Lower lobe of right lung (tissue), 2 donors: ENCODE measurements around the gene ZNF333. TPM values are rescaled to one million over a fixed set of nuclear protein-coding genes. Genes with fewer than 3 reads are reported as not detected.
A peak's percentile ranks its signal among the peaks of the same experiment; 100 is the strongest.

Experiments used
- ATAC-seq, 2 donors: fragments of 200-7000 bp; cut with Tn5 transposase; one replicate each; pipeline ENCODE4 v1.9.1; 2020 to 2022; ENCODE audit warnings: mild to moderate bottlenecking in 2 of 2, moderate library complexity in 2 of 2
- DNase-seq: peaks from one replicate; pipeline ENCODE4 v3.0.0-alpha.2; 2020
- H3K27ac ChIP-seq: fragments of 200-600 bp; one replicate; pipeline ENCODE4 v1.8.0; 2022
- H3K27me3 ChIP-seq: fragments of 200-600 bp; one replicate; pipeline ENCODE4 v1.8.0; 2022; ENCODE audit warnings: low read depth
- H3K36me3 ChIP-seq: fragments of 200-600 bp; one replicate; pipeline ENCODE4 v1.8.0; 2022; ENCODE audit warnings: mild to moderate bottlenecking
- H3K4me1 ChIP-seq: fragments of 200-600 bp; one replicate; pipeline ENCODE4 v1.8.0; 2022
- H3K4me3 ChIP-seq: fragments of 200-600 bp; one replicate; pipeline ENCODE4 v1.8.0; 2022; ENCODE audit warnings: mild to moderate bottlenecking
- H3K9me3 ChIP-seq: fragments of 200-600 bp; one replicate; pipeline ENCODE4 v1.8.0; 2022
- intact Hi-C: fragments of 100-400 bp; cut with DNase I; formaldehyde crosslinking; loops from one replicate; pipeline ENCODE4 v1.11.0; 2022
- total RNA-seq: library from RNA; stranded (reverse); fragmentation: NEBNext Ultra II Directional; extraction: Animal tissue kit (Norgen Biotek cat#: 25700); gene quantifications from one replicate; pipeline ENCODE4 v1.2.1, GENCODE V29; 2021
- TF ChIP-seq, protein P1 (sequence below): fragments of 200-600 bp; IDR thresholded peaks from one replicate; pipeline ENCODE4 v1.8.0; 2022; ENCODE audit warnings: antibody characterized with exemption, mild to moderate bottlenecking
- donor health status: DM: no; HTN: yes; CAD: no; lungs with severe emphysema.

ZNF333 gene
- total RNA-seq, 1 donor from 2014 or later, result 20.0 TPM

DNA sequence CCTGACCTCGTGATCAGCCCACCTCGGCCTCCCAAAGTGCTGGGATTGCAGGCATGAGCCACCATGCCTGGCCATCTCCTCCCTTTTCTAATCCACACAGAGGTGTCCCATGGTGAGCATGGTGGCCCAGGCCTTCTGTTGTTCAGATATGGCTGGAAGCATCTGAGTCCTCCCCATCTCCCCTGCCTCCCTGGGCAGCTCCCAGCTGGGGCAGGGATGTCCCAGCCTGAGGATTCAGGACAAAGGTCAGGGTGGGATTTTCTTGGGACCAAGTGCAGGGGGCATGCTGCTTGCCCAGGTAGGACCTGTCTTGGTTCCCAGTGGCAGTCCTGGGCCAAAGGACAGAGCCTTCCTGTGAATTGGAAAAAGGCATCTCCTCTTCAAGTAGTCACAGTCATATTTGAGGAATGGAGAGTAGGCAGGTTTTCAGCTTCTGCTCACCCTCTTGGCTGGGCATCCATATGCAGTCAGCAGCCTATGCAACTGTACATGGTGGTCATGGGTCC lies 77.7 kb downstream of the ZNF333 start:
- intact Hi-C loops, result no loop called here
- H3K27ac ChIP-seq, result no peak overlapping the region
- H3K4me3 ChIP-seq, result no peak overlapping the region
- no peak for ATAC-seq
- H3K36me3 ChIP-seq, result peaks cover 6% of the 10 kb centered on the region
- no peaks in the 10 kb centered on the region for H3K9me3 ChIP-seq
- no peaks in the 10 kb centered on the region for H3K4me1 ChIP-seq
- TF ChIP-seq, protein P1, sequence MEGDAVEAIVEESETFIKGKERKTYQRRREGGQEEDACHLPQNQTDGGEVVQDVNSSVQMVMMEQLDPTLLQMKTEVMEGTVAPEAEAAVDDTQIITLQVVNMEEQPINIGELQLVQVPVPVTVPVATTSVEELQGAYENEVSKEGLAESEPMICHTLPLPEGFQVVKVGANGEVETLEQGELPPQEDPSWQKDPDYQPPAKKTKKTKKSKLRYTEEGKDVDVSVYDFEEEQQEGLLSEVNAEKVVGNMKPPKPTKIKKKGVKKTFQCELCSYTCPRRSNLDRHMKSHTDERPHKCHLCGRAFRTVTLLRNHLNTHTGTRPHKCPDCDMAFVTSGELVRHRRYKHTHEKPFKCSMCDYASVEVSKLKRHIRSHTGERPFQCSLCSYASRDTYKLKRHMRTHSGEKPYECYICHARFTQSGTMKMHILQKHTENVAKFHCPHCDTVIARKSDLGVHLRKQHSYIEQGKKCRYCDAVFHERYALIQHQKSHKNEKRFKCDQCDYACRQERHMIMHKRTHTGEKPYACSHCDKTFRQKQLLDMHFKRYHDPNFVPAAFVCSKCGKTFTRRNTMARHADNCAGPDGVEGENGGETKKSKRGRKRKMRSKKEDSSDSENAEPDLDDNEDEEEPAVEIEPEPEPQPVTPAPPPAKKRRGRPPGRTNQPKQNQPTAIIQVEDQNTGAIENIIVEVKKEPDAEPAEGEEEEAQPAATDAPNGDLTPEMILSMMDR, result no peak
- DNase-seq, result peak; percentile 8
- H3K27me3 ChIP-seq, result peaks cover 4% of the 10 kb centered on the region

- H3K9me3 ChIP-seq, result no peaks in the 10 kb centered on the region
- peaks cover 4% of the 10 kb centered on the region for H3K27me3 ChIP-seq
- no peaks in the 10 kb centered on the region for H3K4me1 ChIP-seq
- peaks cover 6% of the 10 kb centered on the region for H3K36me3 ChIP-seq
- intact Hi-C loops, result no loop called here
- no peak overlapping the region for H3K27ac ChIP-seq
- ATAC-seq (no peak), DNase-seq (peak; percentile 13)
- TF ChIP-seq, protein P1, result no peak
- H3K4me3 ChIP-seq, result no peak overlapping the region
Observed at GRCh38 chr19:14768001-14768400, 78.2 kb downstream of the ZNF333 start.

GRCh38 chr19:14769201-14769600 lies 79.4 kb downstream of the ZNF333 start:
- TF ChIP-seq, protein P1, result no peak
- ATAC-seq (no peak), DNase-seq (no peak)
- intact Hi-C loops, result no loop called here
- H3K9me3 ChIP-seq, result no peaks in the 10 kb centered on the region
- no peaks in the 10 kb centered on the region for H3K4me1 ChIP-seq
- H3K27ac ChIP-seq, result no peak overlapping the region
- H3K36me3 ChIP-seq, result peaks cover 6% of the 10 kb centered on the region
- peaks cover 4% of the 10 kb centered on the region for H3K27me3 ChIP-seq
- H3K4me3 ChIP-seq, result no peak overlapping the region

- Histone ChIP-seq H3K27me3 (peaks cover 8% of the 10 kb centered on the region), H3K27ac (no peak overlapping the region), H3K4me3 (no peak overlapping the region), H3K9me3 (no peaks in the 10 kb centered on the region), H3K36me3 (peaks cover 6% of the 10 kb centered on the region), H3K4me1 (no peaks in the 10 kb centered on the region)
- ATAC-seq (no peak), DNase-seq (no peak)
- intact Hi-C loops, result no loop called here
- TF ChIP-seq, protein P1, result no peak
Observed at GRCh38 chr19:14770136-14770535, 80.3 kb downstream of the ZNF333 start.

- Histone ChIP-seq H3K27me3 (peaks cover 18% of the 10 kb centered on the region), H3K36me3 (peaks cover 6% of the 10 kb centered on the region), H3K27ac (no peak overlapping the region), H3K4me1 (no peaks in the 10 kb centered on the region), H3K4me3 (no peak overlapping the region), H3K9me3 (no peaks in the 10 kb centered on the region)
- intact Hi-C loops, result no loop called here
- DNase-seq (peak; percentile 14), ATAC-seq (no peak)
- TF ChIP-seq, protein P1, result no peak
Observed at GRCh38 chr19:14770944-14771839, 81.3 kb downstream of the ZNF333 start.
